ENCODE data around the gene CDK18. TPM values are rescaled to one million over a fixed set of nuclear protein-coding genes. Genes with fewer than 3 reads are reported as not detected.

CDK18 gene
- polyA plus RNA-seq, 1 donor (not counting 4 experiments of a cell fraction or from before 2014, with no cell fraction given), result 10.9 TPM

- Histone ChIP-seq H3K27me3 (ENCODE audit: control insufficient read depth, extremely low read depth, insufficient read depth, low read length) (no peaks in the 10 kb centered on the region), H3K9ac (ENCODE audit: control insufficient read depth, extremely low read depth, insufficient read depth, low read length) (no peak overlapping the region), H3K36me3 (ENCODE audit: control insufficient read depth in 2 of 2, extremely low read depth in 1 of 2, insufficient read depth in 2 of 2, low read length in 2 of 2) (no peaks in the 10 kb centered on the region), H3K9me1 (ENCODE audit: control insufficient read depth, extremely low read depth, insufficient read depth, low read length) (no peaks in the 10 kb centered on the region), H3K4me3 (ENCODE audit: control insufficient read depth in 2 of 3, extremely low read depth in 1 of 3, insufficient read depth in 2 of 3, low read depth in 1 of 3, low read length in 3 of 3) (no peak overlapping the region), H3K9me3 (ENCODE audit: control insufficient read depth, low read depth, low read length) (no peaks in the 10 kb centered on the region), H4K20me1 (ENCODE audit: control insufficient read depth, extremely low read depth, insufficient read depth, low read length) (no peaks in the 10 kb centered on the region), H3K4me2 (ENCODE audit: control insufficient read depth, extremely low read depth, insufficient read depth, low read depth, low read length) (no peak overlapping the region), H3K79me2 (ENCODE audit: control insufficient read depth, insufficient read depth, low read length) (no peaks in the 10 kb centered on the region), H3K4me1 (ENCODE audit: control insufficient read depth, extremely low read depth, insufficient read depth, low read length) (peaks cover 9% of the 10 kb centered on the region), H2AFZ (ENCODE audit: control insufficient read depth, low read length) (no peak overlapping the region), H3K27ac (ENCODE audit: control insufficient read depth, insufficient read depth, low read length) (no peak overlapping the region)
- FAIRE-seq, result no peak
- dilution Hi-C loops (cut with MboI; ENCODE audit: extremely low pct_ligation_motif_present, low sequenced_read_pairs), result no loop called here
- DNase-seq (ENCODE audit: low read depth, low spot score), result no peak
- no peak for TF ChIP-seq EZH2 (IDR thresholded peaks at IDR 0.05; ENCODE audit: low read length)
- TF ChIP-seq CTCF (optimal IDR thresholded peaks at IDR 0.05 in 1 of 3, IDR thresholded peaks at IDR 0.05 in 1 of 3, conservative IDR thresholded peaks at IDR 0.05 in 1 of 3; ENCODE audit: extremely low read depth in 1 of 3, insufficient read depth in 2 of 3, low read length in 3 of 3), result no peak
Observed at GRCh38 chr1:205541161-205541886, 36.9 kb downstream of the CDK18 start.

- H3K4me1 ChIP-seq (ENCODE audit: control insufficient read depth, extremely low read depth, insufficient read depth, low read length), result peaks cover 9% of the 10 kb centered on the region
- H3K9me3 ChIP-seq (ENCODE audit: control insufficient read depth, low read depth, low read length), result no peaks in the 10 kb centered on the region
- no peak overlapping the region for H3K9ac ChIP-seq (ENCODE audit: control insufficient read depth, extremely low read depth, insufficient read depth, low read length)
- DNase-seq (ENCODE audit: low read depth, low spot score), result no peak
- H3K79me2 ChIP-seq (ENCODE audit: control insufficient read depth, insufficient read depth, low read length), result no peaks in the 10 kb centered on the region
- no peaks in the 10 kb centered on the region for H3K9me1 ChIP-seq (ENCODE audit: control insufficient read depth, extremely low read depth, insufficient read depth, low read length)
- H3K27ac ChIP-seq (ENCODE audit: control insufficient read depth, insufficient read depth, low read length), result no peak overlapping the region
- dilution Hi-C loops (cut with MboI; ENCODE audit: extremely low pct_ligation_motif_present, low sequenced_read_pairs), result no loop called here
- TF ChIP-seq EZH2 (IDR thresholded peaks at IDR 0.05; ENCODE audit: low read length) (no peak), CTCF (optimal IDR thresholded peaks at IDR 0.05 in 1 of 3, IDR thresholded peaks at IDR 0.05 in 1 of 3, conservative IDR thresholded peaks at IDR 0.05 in 1 of 3; ENCODE audit: extremely low read depth in 1 of 3, insufficient read depth in 2 of 3, low read length in 3 of 3) (no peak)
- no peaks in the 10 kb centered on the region for H4K20me1 ChIP-seq (ENCODE audit: control insufficient read depth, extremely low read depth, insufficient read depth, low read length)
- H3K4me2 ChIP-seq (ENCODE audit: control insufficient read depth, extremely low read depth, insufficient read depth, low read depth, low read length), result no peak overlapping the region
- no peak overlapping the region for H3K4me3 ChIP-seq (ENCODE audit: control insufficient read depth in 2 of 3, extremely low read depth in 1 of 3, insufficient read depth in 2 of 3, low read depth in 1 of 3, low read length in 3 of 3)
- no peaks in the 10 kb centered on the region for H3K36me3 ChIP-seq (ENCODE audit: control insufficient read depth in 2 of 2, extremely low read depth in 1 of 2, insufficient read depth in 2 of 2, low read length in 2 of 2)
- no peak for FAIRE-seq
- no peaks in the 10 kb centered on the region for H3K27me3 ChIP-seq (ENCODE audit: control insufficient read depth, extremely low read depth, insufficient read depth, low read length)
- H2AFZ ChIP-seq (ENCODE audit: control insufficient read depth, low read length), result no peak overlapping the region
Observed at GRCh38 chr1:205542367-205542766, 37.9 kb downstream of the CDK18 start.

Measured in keratinocyte (primary cell).